HuH-7.5 (cell line): ENCODE data around the gene ZNF862.
A peak's percentile ranks its signal among the peaks of the same experiment; 100 is the strongest.

Experiments used
- DNase-seq: peaks from one replicate; pipeline ENCODE4 v3.0.0; 2011; ENCODE audit warnings: low spot score

The ZNF862 gene

GRCh38 chr7:149845257-149845980 is 7.2 kb downstream of the ZNF862 start:
- no peak for DNase-seq

- no peak for DNase-seq
Observed at GRCh38 chr7:149846021-149846420, 7.8 kb downstream of the ZNF862 start.

GRCh38 chr7:149846436-149847046 is 8.4 kb downstream of the ZNF862 start:
- DNase-seq, result no peak

- DNase-seq, result no peak
Observed at GRCh38 chr7:149849174-149849573, 11.0 kb downstream of the ZNF862 start.

GRCh38 chr7:149850007-149850594 is 11.9 kb downstream of the ZNF862 start:
- no peak for DNase-seq

- DNase-seq, result no peak
Observed at GRCh38 chr7:149850716-149851115, 12.5 kb downstream of the ZNF862 start.

GRCh38 chr7:149851449-149851848 is 13.3 kb downstream of the ZNF862 start:
- no peak for DNase-seq

GRCh38 chr7:149853157-149853556 is 15.0 kb downstream of the ZNF862 start:
- DNase-seq, result no peak

- DNase-seq, result peak; percentile 49
Observed at GRCh38 chr7:149854611-149855360, 16.6 kb downstream of the ZNF862 start.

GRCh38 chr7:149855361-149856305 is 17.5 kb downstream of the ZNF862 start:
- no peak for DNase-seq

GRCh38 chr7:149856583-149856982 is 18.4 kb downstream of the ZNF862 start:
- no peak for DNase-seq

GRCh38 chr7:149859369-149859768 is 21.2 kb downstream of the ZNF862 start:
- DNase-seq, result no peak

- DNase-seq, result no peak
Observed at GRCh38 chr7:149859876-149860275, 21.7 kb downstream of the ZNF862 start.

GRCh38 chr7:149860821-149861727 is 22.9 kb downstream of the ZNF862 start:
- no peak for DNase-seq

- DNase-seq, result no peak
Observed at GRCh38 chr7:149861728-149862045, 23.5 kb downstream of the ZNF862 start.

GRCh38 chr7:149862156-149862555 is 24.0 kb downstream of the ZNF862 start:
- DNase-seq, result no peak

GRCh38 chr7:149863500-149863899 is 25.3 kb downstream of the ZNF862 start:
- no peak for DNase-seq

- DNase-seq, result no peak
Observed at GRCh38 chr7:149864023-149864422, 25.8 kb downstream of the ZNF862 start.

- DNase-seq, result no peak
Observed at GRCh38 chr7:149864751-149865150, 26.6 kb downstream of the ZNF862 start.

- DNase-seq, result no peak
Observed at GRCh38 chr7:149865437-149865836, 27.3 kb downstream of the ZNF862 start.
